ENCODE measurements around the gene TFAP2C. TPM values are rescaled to one million over a fixed set of nuclear protein-coding genes. Genes with fewer than 3 reads are reported as not detected.
"Not testable (repeated sequence)": the region's sequence is repeated elsewhere in the genome, so short reads cannot be mapped to it uniquely, and the experiment has no call there.

TFAP2C gene
- total RNA-seq, 3 donors from 2014 or later: not detected

- no peaks in the 10 kb centered on the region for H3K9me3 Mint-ChIP-seq
- peaks cover 21% of the 10 kb centered on the region for H3K27me3 Mint-ChIP-seq (ENCODE audit: low read depth)
- no peaks in the 10 kb centered on the region for H3K4me1 Mint-ChIP-seq (ENCODE audit: low read depth)
- DNase-seq (no peak), ATAC-seq (no peak)
- no peak overlapping the region for H3K4me3 Mint-ChIP-seq
- H3K36me3 Mint-ChIP-seq (ENCODE audit: insufficient read depth): no peaks in the 10 kb centered on the region
These were observed 17.5 kb downstream of the TFAP2C start for GRCh38 chr20:56646599-56646998.

- H3K9me3 Mint-ChIP-seq: no peaks in the 10 kb centered on the region
- ATAC-seq: no peak
- H3K4me3 Mint-ChIP-seq: no peak overlapping the region
- H3K27me3 Mint-ChIP-seq (ENCODE audit: low read depth): peaks cover 5% of the 10 kb centered on the region
- no peaks in the 10 kb centered on the region for H3K4me1 Mint-ChIP-seq (ENCODE audit: low read depth)
- DNase-seq: no peak
- H3K36me3 Mint-ChIP-seq (ENCODE audit: insufficient read depth): no peaks in the 10 kb centered on the region
These were observed 24.1 kb downstream of the TFAP2C start for GRCh38 chr20:56653211-56653610.

- peaks cover 5% of the 10 kb centered on the region for H3K27me3 Mint-ChIP-seq (ENCODE audit: low read depth)
- no peak for DNase-seq
- no peaks in the 10 kb centered on the region for H3K36me3 Mint-ChIP-seq (ENCODE audit: insufficient read depth)
- H3K9me3 Mint-ChIP-seq: no peaks in the 10 kb centered on the region
- no peak overlapping the region for H3K4me3 Mint-ChIP-seq
- no peaks in the 10 kb centered on the region for H3K4me1 Mint-ChIP-seq (ENCODE audit: low read depth)
- ATAC-seq: no peak
These were observed 27.5 kb downstream of the TFAP2C start for GRCh38 chr20:56656632-56657031.

GRCh38 chr20:56657879-56658278 lies 28.8 kb downstream of the TFAP2C start:
- Mint-ChIP-seq H3K9me3 (no peaks in the 10 kb centered on the region), H3K4me3 (no peak overlapping the region), H3K4me1 (ENCODE audit: low read depth) (no peaks in the 10 kb centered on the region), H3K36me3 (ENCODE audit: insufficient read depth) (no peaks in the 10 kb centered on the region), H3K27me3 (ENCODE audit: low read depth) (peaks cover 5% of the 10 kb centered on the region)
- DNase-seq: no peak
- ATAC-seq: no peak

DNA sequence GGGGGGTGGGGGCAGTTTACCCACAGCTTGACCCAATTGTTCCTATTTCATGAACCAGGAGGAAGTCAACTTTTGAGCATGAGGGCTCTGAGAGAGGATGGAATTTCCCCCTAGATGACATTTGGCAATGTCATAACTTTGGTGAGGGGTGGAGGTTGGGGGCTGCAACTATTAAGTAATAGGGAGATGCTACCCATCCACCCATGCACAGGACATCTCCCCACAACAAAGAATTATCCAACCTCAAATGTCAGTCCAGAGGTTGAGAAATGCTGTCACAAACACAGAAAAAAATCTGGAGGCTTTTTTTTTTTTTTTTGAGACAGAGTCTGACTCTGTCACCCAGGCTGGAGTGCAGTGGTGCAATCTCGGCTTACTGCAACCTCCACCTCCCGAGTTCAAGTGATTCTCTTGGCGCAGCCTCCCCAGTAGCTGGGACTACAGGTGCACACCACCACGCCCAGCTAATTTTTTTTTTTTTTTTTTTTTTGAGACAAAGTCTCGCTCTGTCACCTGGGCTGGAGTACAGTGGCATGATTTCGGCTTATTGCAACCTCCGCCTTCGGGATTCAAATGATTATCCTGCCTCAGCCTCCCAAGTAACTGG lies 29.3 kb downstream of the TFAP2C start:
- H3K36me3 Mint-ChIP-seq (ENCODE audit: insufficient read depth): not testable (repeated sequence)

GRCh38 chr20:56663660-56664059 lies 34.6 kb downstream of the TFAP2C start:
- DNase-seq: no peak
- no peaks in the 10 kb centered on the region for H3K4me1 Mint-ChIP-seq (ENCODE audit: low read depth)
- no peak overlapping the region for H3K4me3 Mint-ChIP-seq
- ATAC-seq: no peak
- no peaks in the 10 kb centered on the region for H3K9me3 Mint-ChIP-seq
- H3K36me3 Mint-ChIP-seq (ENCODE audit: insufficient read depth): no peaks in the 10 kb centered on the region
- H3K27me3 Mint-ChIP-seq (ENCODE audit: low read depth): no peaks in the 10 kb centered on the region

More for the DNA sequence above, 29.3 kb downstream of the TFAP2C start:
- not testable (repeated sequence) for H3K27me3 Mint-ChIP-seq (ENCODE audit: low read depth); DNase-seq; H3K4me1 Mint-ChIP-seq (ENCODE audit: low read depth); H3K4me3 Mint-ChIP-seq; ATAC-seq; H3K9me3 Mint-ChIP-seq

DNA sequence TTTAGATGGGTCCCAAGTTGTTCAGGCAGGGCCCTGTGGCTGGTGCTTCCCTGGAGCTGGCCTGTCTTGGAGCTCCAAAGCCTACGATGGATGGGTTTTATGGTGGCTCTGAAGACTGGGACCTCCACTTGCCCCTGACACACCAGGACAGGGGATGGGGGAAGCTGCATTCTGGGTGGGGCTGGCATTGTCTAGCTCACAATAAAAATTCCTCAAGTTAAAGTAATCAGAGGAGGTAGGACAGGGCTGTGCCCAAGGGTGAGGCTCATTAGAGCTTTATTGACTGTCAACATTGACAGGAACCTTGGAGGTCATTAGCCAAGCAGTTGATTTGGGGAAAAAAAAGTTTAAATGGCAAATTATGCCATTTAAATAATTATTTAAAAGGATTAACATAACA lies 35.7 kb downstream of the TFAP2C start:
- Mint-ChIP-seq H3K9me3 (no peaks in the 10 kb centered on the region), H3K4me3 (no peak overlapping the region), H3K4me1 (ENCODE audit: low read depth) (no peaks in the 10 kb centered on the region), H3K36me3 (ENCODE audit: insufficient read depth) (no peaks in the 10 kb centered on the region), H3K27me3 (ENCODE audit: low read depth) (no peaks in the 10 kb centered on the region)
- ATAC-seq (no peak), DNase-seq (no peak)

DNA sequence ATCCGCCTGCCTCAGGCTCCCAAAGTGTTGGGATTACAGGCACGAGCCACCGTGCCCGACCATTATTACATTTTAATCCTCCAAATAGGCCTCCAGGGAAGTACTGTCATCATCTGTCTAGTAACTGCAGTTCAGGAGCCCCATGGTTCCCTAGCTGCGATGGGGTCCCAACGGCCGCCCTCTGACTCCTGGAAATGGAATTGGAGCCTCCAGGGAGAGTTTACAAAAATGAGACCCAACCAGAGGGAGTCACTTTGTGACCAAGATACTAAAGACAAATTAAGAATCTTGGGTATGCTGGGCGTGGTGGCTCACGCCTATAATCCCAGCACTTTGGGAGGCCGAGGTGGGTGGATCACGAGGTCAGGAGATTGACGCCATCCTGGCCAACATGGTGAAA lies 36.7 kb downstream of the TFAP2C start:
- Mint-ChIP-seq H3K9me3 (no peaks in the 10 kb centered on the region), H3K27me3 (ENCODE audit: low read depth) (no peaks in the 10 kb centered on the region), H3K4me1 (ENCODE audit: low read depth) (no peaks in the 10 kb centered on the region), H3K36me3 (ENCODE audit: insufficient read depth) (no peaks in the 10 kb centered on the region), H3K4me3 (no peak overlapping the region)
- ATAC-seq (no peak), DNase-seq (no peak)

- H3K4me3 Mint-ChIP-seq: no peak overlapping the region
- H3K9me3 Mint-ChIP-seq: no peaks in the 10 kb centered on the region
- H3K36me3 Mint-ChIP-seq (ENCODE audit: insufficient read depth): no peaks in the 10 kb centered on the region
- no peaks in the 10 kb centered on the region for H3K4me1 Mint-ChIP-seq (ENCODE audit: low read depth)
- peaks cover 2% of the 10 kb centered on the region for H3K27me3 Mint-ChIP-seq (ENCODE audit: low read depth)
- ATAC-seq (no peak), DNase-seq (no peak)
These were observed 44.3 kb downstream of the TFAP2C start for GRCh38 chr20:56673450-56673849.

GRCh38 chr20:56676001-56676400 lies 46.9 kb downstream of the TFAP2C start:
- H3K27me3 Mint-ChIP-seq (ENCODE audit: low read depth): peaks cover 2% of the 10 kb centered on the region
- no peaks in the 10 kb centered on the region for H3K36me3 Mint-ChIP-seq (ENCODE audit: insufficient read depth)
- ATAC-seq (no peak), DNase-seq (no peak)
- no peaks in the 10 kb centered on the region for H3K9me3 Mint-ChIP-seq
- H3K4me3 Mint-ChIP-seq: no peak overlapping the region
- no peaks in the 10 kb centered on the region for H3K4me1 Mint-ChIP-seq (ENCODE audit: low read depth)

DNA sequence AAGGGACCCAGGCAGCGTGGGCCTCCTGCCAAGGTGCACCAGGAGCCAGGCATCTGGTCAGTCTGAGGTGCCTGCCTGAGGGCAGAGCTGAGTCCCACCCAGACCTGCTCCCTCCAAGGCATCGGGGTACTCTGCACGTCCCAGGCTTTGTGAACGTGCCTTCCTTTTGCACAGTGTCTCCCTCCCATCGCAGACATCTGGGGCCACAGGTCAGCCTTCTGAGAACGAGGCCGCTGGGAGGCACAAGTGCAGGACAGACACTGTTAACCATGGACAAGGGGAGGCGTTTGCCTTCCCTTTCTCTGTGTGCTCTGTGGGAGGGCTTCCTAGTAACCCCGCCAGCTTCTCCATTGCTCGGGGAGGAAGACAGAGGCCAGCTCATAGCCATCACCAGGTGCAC lies 47.6 kb downstream of the TFAP2C start:
- H3K9me3 Mint-ChIP-seq: no peaks in the 10 kb centered on the region
- no peak for ATAC-seq

GRCh38 chr20:56683077-56683865 lies 54.2 kb downstream of the TFAP2C start:
- Mint-ChIP-seq H3K4me3 (no peak overlapping the region), H3K36me3 (ENCODE audit: insufficient read depth) (no peaks in the 10 kb centered on the region), H3K4me1 (ENCODE audit: low read depth) (no peaks in the 10 kb centered on the region), H3K27me3 (ENCODE audit: low read depth) (peaks cover 6% of the 10 kb centered on the region), H3K9me3 (no peaks in the 10 kb centered on the region)
- ATAC-seq (no peak), DNase-seq (no peak)

More for the DNA sequence above, 47.6 kb downstream of the TFAP2C start:
- Mint-ChIP-seq H3K4me3 (no peak overlapping the region), H3K27me3 (ENCODE audit: low read depth) (peaks cover 2% of the 10 kb centered on the region), H3K4me1 (ENCODE audit: low read depth) (no peaks in the 10 kb centered on the region), H3K36me3 (ENCODE audit: insufficient read depth) (no peaks in the 10 kb centered on the region)
- DNase-seq: no peak

GRCh38 chr20:56685879-56686278 lies 56.8 kb downstream of the TFAP2C start:
- H3K9me3 Mint-ChIP-seq: no peaks in the 10 kb centered on the region
- H3K4me3 Mint-ChIP-seq: no peak overlapping the region
- no peak for ATAC-seq
- H3K4me1 Mint-ChIP-seq (ENCODE audit: low read depth): no peaks in the 10 kb centered on the region
- no peak for DNase-seq
- peaks cover 9% of the 10 kb centered on the region for H3K27me3 Mint-ChIP-seq (ENCODE audit: low read depth)
- no peaks in the 10 kb centered on the region for H3K36me3 Mint-ChIP-seq (ENCODE audit: insufficient read depth)

GRCh38 chr20:56687061-56687460 lies 58.0 kb downstream of the TFAP2C start:
- ATAC-seq: no peak

DNA sequence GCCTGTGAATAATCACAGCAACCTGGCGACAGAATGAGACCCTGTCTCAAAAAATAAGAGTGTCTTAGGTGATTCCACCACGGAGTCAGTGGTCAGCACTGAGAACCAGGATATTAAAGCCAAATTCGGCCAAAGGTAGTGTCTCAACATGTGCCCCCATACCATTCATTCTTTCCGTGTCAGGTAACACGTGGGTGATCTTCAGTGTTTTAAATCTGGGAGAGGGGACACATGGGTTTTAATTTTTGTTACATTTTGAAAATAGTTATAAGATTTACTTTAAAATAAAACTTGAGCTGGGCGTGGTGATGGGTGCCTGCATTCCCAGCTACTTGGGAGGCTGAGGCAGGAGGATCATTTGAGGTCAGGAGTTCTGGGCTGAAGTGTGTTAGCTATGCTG lies 59.0 kb downstream of the TFAP2C start:
- Mint-ChIP-seq H3K4me1 (ENCODE audit: low read depth) (no peaks in the 10 kb centered on the region), H3K9me3 (no peaks in the 10 kb centered on the region), H3K36me3 (ENCODE audit: insufficient read depth) (no peaks in the 10 kb centered on the region), H3K27me3 (ENCODE audit: low read depth) (peaks cover 4% of the 10 kb centered on the region), H3K4me3 (no peak overlapping the region)
- no peak for ATAC-seq
- no peak for DNase-seq

More at GRCh38 chr20:56687061-56687460, 58.0 kb downstream of the TFAP2C start:
- Mint-ChIP-seq H3K4me3 (no peak overlapping the region), H3K9me3 (no peaks in the 10 kb centered on the region), H3K27me3 (ENCODE audit: low read depth) (peaks cover 9% of the 10 kb centered on the region), H3K4me1 (ENCODE audit: low read depth) (no peaks in the 10 kb centered on the region), H3K36me3 (ENCODE audit: insufficient read depth) (no peaks in the 10 kb centered on the region)
- DNase-seq: no peak

Data from activated T-cell treated with anti-CD3 and anti-CD28 coated beads, Interleukin-2, amount 50 U/mL, for 4 hours (primary cell).